HEK293 (cell line): ENCODE data around the gene DNAI1.

Experiments used
- TF ChIP-seq, protein P1 (sequence below): fragments of 450-650 bp; formaldehyde crosslinking; IDR thresholded peaks from 2 replicates; pipeline ENCODE4 v1.5.1; 2016; ENCODE audit warnings: missing biosample characterization, missing genetic modification characterization, borderline replicate concordance
- TF ChIP-seq, protein P2 (sequence below): fragments of 450-650 bp; formaldehyde crosslinking; IDR thresholded peaks from 2 replicates; pipeline ENCODE4 v1.5.1; 2016; ENCODE audit warnings: missing biosample characterization, missing genetic modification characterization

DNA sequence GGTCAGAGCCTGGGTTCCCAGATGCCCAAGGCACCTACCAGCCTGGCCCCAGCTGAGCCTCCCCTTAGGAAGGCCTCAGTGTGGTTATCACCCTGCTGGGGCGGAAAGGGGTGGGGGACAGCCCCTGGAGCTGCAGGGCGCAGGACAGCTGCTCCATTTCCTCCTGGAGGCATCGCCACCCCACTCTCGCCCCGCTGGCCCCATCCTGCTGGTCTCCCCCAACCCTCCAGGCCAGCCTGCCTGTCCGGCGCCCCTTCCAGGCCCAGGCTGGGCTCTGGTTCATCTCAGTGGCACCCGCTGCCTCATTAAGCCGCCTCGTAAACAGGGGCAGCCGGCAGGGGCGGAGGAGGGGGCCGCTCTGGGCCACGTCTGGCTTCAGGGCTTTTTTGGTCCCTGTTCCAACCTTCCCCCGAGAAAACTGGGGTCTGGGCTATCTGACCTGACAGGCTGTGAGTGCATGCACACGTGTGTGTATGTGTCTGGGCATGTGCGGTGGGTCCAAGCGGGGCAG, 95.0 kb downstream of the DNAI1 start:
- TF ChIP-seq, protein P1, sequence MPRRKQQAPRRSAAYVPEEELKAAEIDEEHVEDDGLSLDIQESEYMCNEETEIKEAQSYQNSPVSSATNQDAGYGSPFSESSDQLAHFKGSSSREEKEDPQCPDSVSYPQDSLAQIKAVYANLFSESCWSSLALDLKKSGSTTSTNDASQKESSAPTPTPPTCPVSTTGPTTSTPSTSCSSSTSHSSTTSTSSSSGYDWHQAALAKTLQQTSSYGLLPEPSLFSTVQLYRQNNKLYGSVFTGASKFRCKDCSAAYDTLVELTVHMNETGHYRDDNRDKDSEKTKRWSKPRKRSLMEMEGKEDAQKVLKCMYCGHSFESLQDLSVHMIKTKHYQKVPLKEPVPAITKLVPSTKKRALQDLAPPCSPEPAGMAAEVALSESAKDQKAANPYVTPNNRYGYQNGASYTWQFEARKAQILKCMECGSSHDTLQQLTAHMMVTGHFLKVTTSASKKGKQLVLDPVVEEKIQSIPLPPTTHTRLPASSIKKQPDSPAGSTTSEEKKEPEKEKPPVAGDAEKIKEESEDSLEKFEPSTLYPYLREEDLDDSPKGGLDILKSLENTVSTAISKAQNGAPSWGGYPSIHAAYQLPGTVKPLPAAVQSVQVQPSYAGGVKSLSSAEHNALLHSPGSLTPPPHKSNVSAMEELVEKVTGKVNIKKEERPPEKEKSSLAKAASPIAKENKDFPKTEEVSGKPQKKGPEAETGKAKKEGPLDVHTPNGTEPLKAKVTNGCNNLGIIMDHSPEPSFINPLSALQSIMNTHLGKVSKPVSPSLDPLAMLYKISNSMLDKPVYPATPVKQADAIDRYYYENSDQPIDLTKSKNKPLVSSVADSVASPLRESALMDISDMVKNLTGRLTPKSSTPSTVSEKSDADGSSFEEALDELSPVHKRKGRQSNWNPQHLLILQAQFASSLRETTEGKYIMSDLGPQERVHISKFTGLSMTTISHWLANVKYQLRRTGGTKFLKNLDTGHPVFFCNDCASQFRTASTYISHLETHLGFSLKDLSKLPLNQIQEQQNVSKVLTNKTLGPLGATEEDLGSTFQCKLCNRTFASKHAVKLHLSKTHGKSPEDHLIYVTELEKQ, result no peak
- TF ChIP-seq, protein P2, sequence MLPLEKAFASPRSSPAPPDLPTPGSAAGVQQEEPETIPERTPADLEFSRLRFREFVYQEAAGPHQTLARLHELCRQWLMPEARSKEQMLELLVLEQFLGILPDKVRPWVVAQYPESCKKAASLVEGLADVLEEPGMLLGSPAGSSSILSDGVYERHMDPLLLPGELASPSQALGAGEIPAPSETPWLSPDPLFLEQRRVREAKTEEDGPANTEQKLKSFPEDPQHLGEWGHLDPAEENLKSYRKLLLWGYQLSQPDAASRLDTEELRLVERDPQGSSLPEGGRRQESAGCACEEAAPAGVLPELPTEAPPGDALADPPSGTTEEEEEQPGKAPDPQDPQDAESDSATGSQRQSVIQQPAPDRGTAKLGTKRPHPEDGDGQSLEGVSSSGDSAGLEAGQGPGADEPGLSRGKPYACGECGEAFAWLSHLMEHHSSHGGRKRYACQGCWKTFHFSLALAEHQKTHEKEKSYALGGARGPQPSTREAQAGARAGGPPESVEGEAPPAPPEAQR, result no peak
